Hepatocyte (in vitro differentiated cells): ENCODE measurements around the gene ARAP1.

Experiments
- CTCF ChIP-seq: fragments of 200-600 bp; sonication (generic); IDR thresholded peaks from 2 replicates; pipeline ENCODE4 v1.5.1; 2016; ENCODE audit warnings: antibody characterized with exemption, mild to moderate bottlenecking; ENCODE audit not compliant: poor library complexity
- EZH2 ChIP-seq: fragments of 200-600 bp; sonication (generic); IDR thresholded peaks from 2 replicates; pipeline ENCODE4 v1.6.1; 2016; ENCODE audit warnings: antibody characterized with exemption, mild to moderate bottlenecking, borderline replicate concordance
- EZH2phosphoT487 ChIP-seq: fragments of 200-600 bp; sonication (generic); IDR thresholded peaks from one replicate; pipeline ENCODE4 v1.6.1; 2018; ENCODE audit warnings: antibody characterized with exemption, mild to moderate bottlenecking, low read depth, moderate library complexity; ENCODE audit not compliant: unreplicated experiment, severe bottlenecking

GRCh38 chr11:72730243-72730642, 22.0 kb downstream of the ARAP1 start:
- no peak for TF ChIP-seq CTCF
- TF ChIP-seq EZH2, result no peak
- no peak for TF ChIP-seq EZH2phosphoT487
